Measurements from ENCODE around the gene SLCO4A1.

GRCh38 chr20:62601714-62602113, 40.6 kb upstream of the SLCO4A1 start:
- TF ChIP-seq CTCF (conservative IDR thresholded peaks at IDR 0.05 in 1 of 2, IDR thresholded peaks at IDR 0.05 in 1 of 2; ENCODE audit: low read depth in 1 of 2, low read length in 2 of 2) (no peak), EZH2 (IDR thresholded peaks at IDR 0.05; ENCODE audit: low read length, missing control alignments) (no peak)

All from fibroblast of lung (primary cell).